WTC11 (cell line): ENCODE results near the gene BOLL. TPM values are rescaled to one million over a fixed set of nuclear protein-coding genes. Genes with fewer than 3 reads are reported as not detected.

Experiments
- ATAC-seq: fragments of 200-7000 bp; cut with Tn5 transposase; 2 replicates; pipeline ENCODE4 v1.10.0; 2021; ENCODE audit warnings: mild to moderate bottlenecking, moderate library complexity
- CTCF ChIA-PET: fragments of 300-600 bp; sonication (Branson Sonifier 250); formaldehyde crosslinking; loops from one replicate; lab custom pipeline; 2021; ENCODE audit warnings: antibody characterized with exemption; lab: Charles Lee
- POLR2A ChIA-PET: fragments of 350-600 bp; sonication (Branson Sonifier 250); formaldehyde crosslinking; loops from one replicate; lab custom pipeline; 2021; ENCODE audit warnings: antibody characterized with exemption; lab: Charles Lee
- DNase-seq: peaks from one replicate; pipeline ENCODE4 v3.0.0; 2021; ENCODE audit warnings: low spot score
- H3K27ac Mint-ChIP-seq: 2 replicates; pipeline ENCODE4 v1.8.0; 2021; ENCODE audit warnings: mixed read lengths
- H3K27me3 Mint-ChIP-seq: 2 replicates; pipeline ENCODE4 v1.8.0; 2021; ENCODE audit warnings: low read depth, mild to moderate bottlenecking, moderate library complexity, mixed read lengths
- H3K36me3 Mint-ChIP-seq: 2 replicates; pipeline ENCODE4 v1.8.0; 2021; ENCODE audit warnings: mixed read lengths
- H3K4me1 Mint-ChIP-seq: 2 replicates; pipeline ENCODE4 v1.8.0; 2022; ENCODE audit warnings: mixed read lengths
- H3K4me3 Mint-ChIP-seq: 2 replicates; pipeline ENCODE4 v1.8.0; 2021; ENCODE audit warnings: mild to moderate bottlenecking, moderate library complexity, mixed read lengths
- H3K9me3 Mint-ChIP-seq: 2 replicates; pipeline ENCODE4 v1.8.0; 2021; ENCODE audit warnings: mixed read lengths
- ARID4B ChIP-seq: sonication (generic); formaldehyde crosslinking; IDR thresholded peaks from 2 replicates; pipeline ENCODE4 v1.8.0; 2023; ENCODE audit warnings: missing genetic modification reagents, mild to moderate bottlenecking, borderline replicate concordance
- CTCF ChIP-seq: fragments of 200-600 bp; IDR thresholded peaks from 2 replicates; pipeline ENCODE4 v1.8.0; 2022; ENCODE audit warnings: antibody characterized with exemption
- FOXK1 ChIP-seq: sonication (generic); formaldehyde crosslinking; IDR thresholded peaks from 2 replicates; pipeline ENCODE4 v1.8.0; 2022; ENCODE audit warnings: mild to moderate bottlenecking, moderate library complexity, missing genetic modification reagents
- FOXP4 ChIP-seq: sonication (generic); formaldehyde crosslinking; IDR thresholded peaks from 2 replicates; pipeline ENCODE4 v1.8.0; 2022; ENCODE audit warnings: mild to moderate bottlenecking, missing genetic modification reagents
- GABPB1 ChIP-seq: sonication (generic); formaldehyde crosslinking; IDR thresholded peaks from 2 replicates; pipeline ENCODE4 v1.8.1; 2023; ENCODE audit warnings: mild to moderate bottlenecking, missing genetic modification reagents
- KAT7 ChIP-seq: sonication (generic); formaldehyde crosslinking; IDR thresholded peaks from 2 replicates; pipeline ENCODE4 v1.8.1; 2023; ENCODE audit warnings: missing genetic modification reagents, mild to moderate bottlenecking, borderline replicate concordance
- NFYB ChIP-seq: sonication (generic); formaldehyde crosslinking; conservative IDR thresholded peaks from 2 replicates; pipeline ENCODE4 v1.8.0; 2022; ENCODE audit warnings: low read depth, missing genetic modification reagents
- ZNF138 ChIP-seq: sonication (generic); formaldehyde crosslinking; conservative IDR thresholded peaks from 2 replicates; pipeline ENCODE4 v1.8.1; 2022; ENCODE audit warnings: mild to moderate bottlenecking, moderate library complexity, missing genetic modification reagents
- ZNF423 ChIP-seq: fragments of 250-450 bp; sonication (Bioruptor Pico); IDR thresholded peaks from 2 replicates; pipeline ENCODE4 v2.1.2; 2022; ENCODE audit warnings: mild to moderate bottlenecking, moderate library complexity
- total RNA-seq: library from RNA; stranded (reverse); gene quantifications from 3 replicates; pipeline ENCODE4 v1.2.3, GENCODE V29; 2021

Gene BOLL
- total RNA-seq, 1 experiment from 2014 or later = 0.13 TPM

GRCh38 chr2:197804758-197805714, 19.9 kb upstream of the BOLL start (continued):
- TF ChIP-seq FOXP4 (CRISPR knock-in tag) = 0 out of 2 replicates have a peak, but pooled peaks have one; percentile 14

GRCh38 chr2:197804049-197804757, 19.1 kb upstream of the BOLL start, which contains the start of gene PLCL1:
PLCL1 (plus strand) TSS chr2:197804593.
- peaks cover 14% of the 10 kb centered on the region for H3K4me1 Mint-ChIP-seq
- TF ChIP-seq ARID4B (peak; percentile 61; the same call in 1 of the 2 replicates), ZNF138 (no peak), NFYB (peak; percentile 88), FOXK1 (CRISPR knock-in tag) (peak; percentile 98), ZNF423 (CRISPR knock-in tag) (no peak)
- peak within 1 kb of the TSS; percentile 77 for H3K4me3 Mint-ChIP-seq
- H3K27me3 Mint-ChIP-seq = peaks cover 65% of the 10 kb centered on the region
- ATAC-seq (peak; percentile 99), DNase-seq (peak; percentile 96)
- no peak within 1 kb of the TSS for H3K27ac Mint-ChIP-seq
- ChIA-PET POLR2A (no interaction called here), CTCF (interaction anchor here (1.0 to 1.4 kb wide), 4 partner anchors 9 to 493 kb away, joined by 3 to 4 read pairs (median 3); no protein-coding TSS in a partner anchor)
- no peaks in the 10 kb centered on the region for H3K36me3 Mint-ChIP-seq
- no peaks in the 10 kb centered on the region for H3K9me3 Mint-ChIP-seq

- no peak overlapping the region for H3K27ac Mint-ChIP-seq
- no peak overlapping the region; the same call in 1 of the 2 replicates for H3K4me3 Mint-ChIP-seq
- no peaks in the 10 kb centered on the region for H3K36me3 Mint-ChIP-seq
- ChIA-PET CTCF (no interaction called here), POLR2A (no interaction called here)
- H3K27me3 Mint-ChIP-seq = peaks cover 56% of the 10 kb centered on the region
- H3K4me1 Mint-ChIP-seq = peaks cover 14% of the 10 kb centered on the region
- no peaks in the 10 kb centered on the region for H3K9me3 Mint-ChIP-seq
- ATAC-seq = peak; percentile 46
- TF ChIP-seq KAT7 (no peak), CTCF (peak; percentile 4; the same call in 1 of the 2 replicates), GABPB1 (CRISPR knock-in tag) (no peak)
- no peak for DNase-seq
These were observed 17.9 kb upstream of the BOLL start for GRCh38 chr2:197803033-197803444.
